Brain microvascular endothelial cell (primary cell): ENCODE results near the gene EOGT.

Experiments used
- DNase-seq: peaks from one replicate; pipeline ENCODE4 v3.0.0-alpha.2; 2020
- H3K27ac ChIP-seq: fragments of 250-450 bp; sonication (Bioruptor Pico); 2 replicates; pipeline ENCODE4 v1.5.1; 2020; ENCODE audit warnings: mild to moderate bottlenecking, moderate library complexity
- H3K27me3 ChIP-seq: fragments of 250-450 bp; sonication (Bioruptor Pico); replicated peaks from 2 replicates; pipeline ENCODE4 v1.5.1; 2020; ENCODE audit warnings: mild to moderate bottlenecking
- H3K36me3 ChIP-seq: fragments of 250-450 bp; sonication (Bioruptor Pico); replicated peaks from 2 replicates; pipeline ENCODE4 v1.5.1; 2020; ENCODE audit warnings: mild to moderate bottlenecking
- H3K4me3 ChIP-seq: 2 replicates; pipeline ENCODE4 v1.5.1; 2011; ENCODE audit warnings: low read depth, mild to moderate bottlenecking, control low read depth, low read length, moderate library complexity
- in situ Hi-C: cut with HindIII; loops from 2 replicates; pipeline ENCODE4 v1.10.0; 2017; ENCODE audit warnings: low sequenced_read_pairs, low pct_ligation_motif_present
- TF ChIP-seq, protein P1 (sequence below): IDR thresholded peaks from 2 replicates; pipeline ENCODE4 v1.5.1; 2011; ENCODE audit warnings: low read depth, mild to moderate bottlenecking, moderate library complexity, low read length, control low read depth, inconsistent platforms; ENCODE audit errors: missing control alignments

EOGT gene

DNA sequence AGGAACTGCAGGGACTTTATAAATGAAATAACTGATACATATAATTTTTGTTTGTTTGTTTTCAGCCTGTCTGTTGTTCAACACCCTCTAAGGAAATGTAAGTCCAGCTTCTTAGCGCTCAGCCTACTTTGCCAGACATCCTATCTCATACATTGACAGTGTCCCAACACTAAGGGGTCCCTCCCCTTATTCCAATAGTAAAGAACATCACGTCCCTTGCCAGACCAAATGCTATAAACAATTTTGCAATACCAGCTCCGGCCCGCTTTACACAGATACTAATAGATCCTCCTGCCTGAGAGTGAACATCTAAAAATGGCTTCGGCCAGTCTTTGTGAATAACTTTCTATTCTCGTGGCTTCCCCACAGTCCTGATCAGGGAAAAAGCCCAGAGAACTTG is 76.6 kb downstream of the EOGT start:
- H3K27me3 ChIP-seq: peaks cover 14% of the 10 kb centered on the region
- DNase-seq: no peak
- H3K36me3 ChIP-seq: no peaks in the 10 kb centered on the region
- TF ChIP-seq, protein P1, sequence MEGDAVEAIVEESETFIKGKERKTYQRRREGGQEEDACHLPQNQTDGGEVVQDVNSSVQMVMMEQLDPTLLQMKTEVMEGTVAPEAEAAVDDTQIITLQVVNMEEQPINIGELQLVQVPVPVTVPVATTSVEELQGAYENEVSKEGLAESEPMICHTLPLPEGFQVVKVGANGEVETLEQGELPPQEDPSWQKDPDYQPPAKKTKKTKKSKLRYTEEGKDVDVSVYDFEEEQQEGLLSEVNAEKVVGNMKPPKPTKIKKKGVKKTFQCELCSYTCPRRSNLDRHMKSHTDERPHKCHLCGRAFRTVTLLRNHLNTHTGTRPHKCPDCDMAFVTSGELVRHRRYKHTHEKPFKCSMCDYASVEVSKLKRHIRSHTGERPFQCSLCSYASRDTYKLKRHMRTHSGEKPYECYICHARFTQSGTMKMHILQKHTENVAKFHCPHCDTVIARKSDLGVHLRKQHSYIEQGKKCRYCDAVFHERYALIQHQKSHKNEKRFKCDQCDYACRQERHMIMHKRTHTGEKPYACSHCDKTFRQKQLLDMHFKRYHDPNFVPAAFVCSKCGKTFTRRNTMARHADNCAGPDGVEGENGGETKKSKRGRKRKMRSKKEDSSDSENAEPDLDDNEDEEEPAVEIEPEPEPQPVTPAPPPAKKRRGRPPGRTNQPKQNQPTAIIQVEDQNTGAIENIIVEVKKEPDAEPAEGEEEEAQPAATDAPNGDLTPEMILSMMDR: no peak
- in situ Hi-C loops: no loop called here
- H3K4me3 ChIP-seq: no peak overlapping the region
- H3K27ac ChIP-seq: no peak overlapping the region

DNA sequence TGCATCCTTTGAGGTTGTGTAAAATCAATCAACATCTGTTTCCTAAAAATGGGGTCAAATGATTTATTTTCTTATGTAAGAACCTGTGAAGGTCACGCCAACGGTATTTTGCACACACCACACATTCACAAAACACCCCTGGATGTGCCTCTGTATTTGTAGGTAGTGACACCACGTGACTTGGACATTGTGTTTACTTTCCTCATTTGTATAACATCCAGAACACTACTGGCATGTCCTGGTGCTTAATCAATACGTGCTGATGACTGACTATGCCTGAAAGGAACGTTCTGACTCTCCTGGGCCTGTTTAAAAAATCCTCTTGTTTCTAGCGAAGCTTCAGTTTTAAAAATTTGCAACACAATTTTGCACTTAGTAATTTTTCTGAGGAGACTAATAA is 77.7 kb downstream of the EOGT start:
- H3K27me3 ChIP-seq: peaks cover 23% of the 10 kb centered on the region
- in situ Hi-C loops: no loop called here
- DNase-seq: no peak

DNA sequence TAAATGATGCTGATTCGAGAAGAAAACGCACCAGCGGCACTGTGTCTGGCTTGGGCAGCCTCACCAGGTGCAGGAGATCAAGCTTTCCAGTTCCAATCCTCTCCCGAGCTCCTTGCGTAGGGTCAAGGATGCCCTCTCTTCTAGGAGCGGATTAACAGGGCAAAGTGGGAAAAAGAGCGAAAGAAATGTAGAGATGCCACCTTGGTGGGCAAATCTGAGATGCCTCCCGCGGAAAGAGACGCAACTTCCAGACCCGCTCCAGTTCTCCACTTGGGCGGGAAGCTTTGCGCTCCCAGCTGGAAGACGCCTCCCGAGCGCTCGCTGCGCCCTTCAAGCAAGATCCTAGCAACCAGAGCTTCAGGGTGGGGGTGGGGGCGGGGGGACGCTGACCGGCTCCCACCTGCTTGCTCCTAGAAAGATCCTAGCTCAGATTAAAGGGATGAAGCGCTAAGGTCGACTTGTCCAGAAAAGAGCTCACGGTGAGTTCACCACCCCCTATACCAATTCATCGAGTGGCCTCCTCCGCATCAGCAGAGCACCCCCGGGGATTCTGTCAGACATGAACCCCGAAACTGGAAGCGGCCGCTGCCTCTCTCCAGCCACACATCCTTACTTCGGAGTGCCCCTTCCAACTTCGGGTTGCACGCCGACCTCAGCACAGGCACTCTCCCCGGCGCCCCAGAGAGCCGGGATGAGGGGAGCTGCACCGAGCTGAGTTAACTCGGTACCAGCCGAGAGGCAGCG is 81.9 kb downstream of the EOGT start:
- in situ Hi-C loops: no loop called here
- Histone ChIP-seq H3K36me3 (no peaks in the 10 kb centered on the region), H3K27me3 (peaks cover 31% of the 10 kb centered on the region), H3K4me3 (no peak overlapping the region), H3K27ac (no peak overlapping the region)
- no peak for DNase-seq
- TF ChIP-seq, protein P1: no peak

More for the DNA sequence above, 77.7 kb downstream of the EOGT start:
- TF ChIP-seq, protein P1: no peak
- no peaks in the 10 kb centered on the region for H3K36me3 ChIP-seq
- no peak overlapping the region for H3K4me3 ChIP-seq
- no peak overlapping the region for H3K27ac ChIP-seq
